ENCODE measurements around the gene CRMP1.

- TF ChIP-seq, protein P1, sequence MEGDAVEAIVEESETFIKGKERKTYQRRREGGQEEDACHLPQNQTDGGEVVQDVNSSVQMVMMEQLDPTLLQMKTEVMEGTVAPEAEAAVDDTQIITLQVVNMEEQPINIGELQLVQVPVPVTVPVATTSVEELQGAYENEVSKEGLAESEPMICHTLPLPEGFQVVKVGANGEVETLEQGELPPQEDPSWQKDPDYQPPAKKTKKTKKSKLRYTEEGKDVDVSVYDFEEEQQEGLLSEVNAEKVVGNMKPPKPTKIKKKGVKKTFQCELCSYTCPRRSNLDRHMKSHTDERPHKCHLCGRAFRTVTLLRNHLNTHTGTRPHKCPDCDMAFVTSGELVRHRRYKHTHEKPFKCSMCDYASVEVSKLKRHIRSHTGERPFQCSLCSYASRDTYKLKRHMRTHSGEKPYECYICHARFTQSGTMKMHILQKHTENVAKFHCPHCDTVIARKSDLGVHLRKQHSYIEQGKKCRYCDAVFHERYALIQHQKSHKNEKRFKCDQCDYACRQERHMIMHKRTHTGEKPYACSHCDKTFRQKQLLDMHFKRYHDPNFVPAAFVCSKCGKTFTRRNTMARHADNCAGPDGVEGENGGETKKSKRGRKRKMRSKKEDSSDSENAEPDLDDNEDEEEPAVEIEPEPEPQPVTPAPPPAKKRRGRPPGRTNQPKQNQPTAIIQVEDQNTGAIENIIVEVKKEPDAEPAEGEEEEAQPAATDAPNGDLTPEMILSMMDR (conservative IDR thresholded peaks at IDR 0.05; ENCODE audit: low read depth, low read length) = no peak
- TF ChIP-seq MAZ (IDR thresholded peaks at IDR 0.05; ENCODE audit: borderline replicate concordance, low read depth, low read length) (no peak), POLR2A (IDR thresholded peaks at IDR 0.05; ENCODE audit: low read depth, low read length) (no peak)
- TF ChIP-seq, protein P2, sequence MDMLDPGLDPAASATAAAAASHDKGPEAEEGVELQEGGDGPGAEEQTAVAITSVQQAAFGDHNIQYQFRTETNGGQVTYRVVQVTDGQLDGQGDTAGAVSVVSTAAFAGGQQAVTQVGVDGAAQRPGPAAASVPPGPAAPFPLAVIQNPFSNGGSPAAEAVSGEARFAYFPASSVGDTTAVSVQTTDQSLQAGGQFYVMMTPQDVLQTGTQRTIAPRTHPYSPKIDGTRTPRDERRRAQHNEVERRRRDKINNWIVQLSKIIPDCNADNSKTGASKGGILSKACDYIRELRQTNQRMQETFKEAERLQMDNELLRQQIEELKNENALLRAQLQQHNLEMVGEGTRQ (IDR thresholded peaks at IDR 0.05; ENCODE audit: low read depth, low read length) = no peak
Observed at GRCh38 chr4:5928274-5928673, 35.4 kb upstream of the CRMP1 start.
